ENCODE data around the gene MYOCOS.

DNA sequence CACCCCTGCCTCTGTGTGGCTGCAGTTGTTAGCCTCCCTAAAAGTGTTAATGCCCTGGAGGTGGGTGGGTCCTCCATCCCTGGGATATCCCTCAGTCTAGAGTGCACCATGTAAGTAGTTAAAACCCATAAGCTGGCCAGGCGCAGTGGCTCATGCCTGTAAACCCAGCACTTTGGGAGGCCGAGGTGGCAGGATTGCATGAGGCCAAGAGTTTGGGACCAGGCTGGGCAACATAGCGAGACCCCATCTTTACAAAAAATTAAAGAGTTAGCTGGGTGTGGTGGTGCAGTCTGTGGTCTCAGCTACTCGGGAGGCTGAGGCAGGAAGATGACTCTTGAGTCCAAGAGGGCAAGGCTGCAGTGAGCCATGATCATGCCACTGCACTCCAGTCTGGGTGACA, 20.2 kb downstream of the MYOCOS start:
- TF ChIP-seq EZH2phosphoT487 (IDR thresholded peaks at IDR 0.05; ENCODE audit: insufficient read depth, low read depth) (no peak), EZH2 (IDR thresholded peaks at IDR 0.05; ENCODE audit: insufficient read depth, poor library complexity, severe bottlenecking) (no peak)
